GM12865 (cell line): ENCODE measurements around the gene FBN3.

Experiments used
- DNase-seq: peaks from one replicate; pipeline ENCODE4 v3.0.0; 2010; ENCODE audit warnings: low read depth
- H3K4me3 ChIP-seq: 2 replicates; pipeline ENCODE4 v1.5.1; 2011; ENCODE audit warnings: mild to moderate bottlenecking, low read depth, low read length, control low read depth
- TF ChIP-seq, protein P1 (sequence below): IDR thresholded peaks from 2 replicates; pipeline ENCODE4 v1.5.1; 2011; ENCODE audit warnings: low read length, control low read depth, low read depth, inconsistent platforms; ENCODE audit not compliant: insufficient read depth; ENCODE audit errors: missing control alignments

Gene FBN3

DNA sequence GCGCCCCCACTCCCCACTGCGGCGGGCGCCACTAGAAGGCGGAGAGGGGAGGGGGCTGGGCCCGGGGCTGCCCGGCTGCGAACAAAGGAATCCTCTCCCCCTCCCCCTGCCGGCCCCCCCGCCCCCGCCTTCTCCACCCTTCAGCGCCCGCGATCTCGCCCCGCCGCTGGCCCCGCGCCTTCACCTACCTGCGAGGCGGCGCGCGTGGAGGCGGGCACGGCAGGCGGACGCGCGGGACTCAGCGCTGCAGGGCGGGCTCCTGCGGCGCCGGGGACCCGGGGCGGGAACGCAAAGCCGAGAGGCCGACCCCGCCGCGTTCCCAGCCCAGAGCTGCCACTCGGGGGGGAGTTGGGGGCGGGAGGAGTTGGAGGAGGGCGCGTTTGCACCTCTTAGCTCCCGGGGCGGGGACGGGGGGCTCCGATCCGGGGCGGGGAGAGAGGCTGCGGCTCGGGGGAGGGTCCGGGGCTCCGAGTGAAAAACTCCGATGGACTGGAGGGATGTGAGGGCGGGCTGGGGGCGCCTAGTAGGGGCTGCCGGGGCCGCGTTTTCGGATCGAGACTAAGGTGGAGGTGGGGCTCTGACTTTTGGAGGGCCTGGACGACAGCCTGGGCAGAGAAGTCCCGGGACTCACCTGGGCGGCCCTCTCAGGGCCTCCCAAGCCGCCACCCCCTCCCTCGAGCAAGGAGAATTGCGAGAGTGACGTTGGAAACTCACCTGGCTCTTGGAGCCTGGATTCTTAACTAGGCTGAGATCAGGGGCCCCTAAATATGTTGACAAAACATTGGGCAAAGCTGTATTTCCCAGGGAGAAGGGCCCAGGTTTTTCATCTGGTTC, at the start of gene FBN3:
Gene FBN3 (minus strand): TSS at position 332 of the 834 bp plus-strand sequence. CDS start 2,112 bp downstream, outside the sequence.
- TF ChIP-seq, protein P1, sequence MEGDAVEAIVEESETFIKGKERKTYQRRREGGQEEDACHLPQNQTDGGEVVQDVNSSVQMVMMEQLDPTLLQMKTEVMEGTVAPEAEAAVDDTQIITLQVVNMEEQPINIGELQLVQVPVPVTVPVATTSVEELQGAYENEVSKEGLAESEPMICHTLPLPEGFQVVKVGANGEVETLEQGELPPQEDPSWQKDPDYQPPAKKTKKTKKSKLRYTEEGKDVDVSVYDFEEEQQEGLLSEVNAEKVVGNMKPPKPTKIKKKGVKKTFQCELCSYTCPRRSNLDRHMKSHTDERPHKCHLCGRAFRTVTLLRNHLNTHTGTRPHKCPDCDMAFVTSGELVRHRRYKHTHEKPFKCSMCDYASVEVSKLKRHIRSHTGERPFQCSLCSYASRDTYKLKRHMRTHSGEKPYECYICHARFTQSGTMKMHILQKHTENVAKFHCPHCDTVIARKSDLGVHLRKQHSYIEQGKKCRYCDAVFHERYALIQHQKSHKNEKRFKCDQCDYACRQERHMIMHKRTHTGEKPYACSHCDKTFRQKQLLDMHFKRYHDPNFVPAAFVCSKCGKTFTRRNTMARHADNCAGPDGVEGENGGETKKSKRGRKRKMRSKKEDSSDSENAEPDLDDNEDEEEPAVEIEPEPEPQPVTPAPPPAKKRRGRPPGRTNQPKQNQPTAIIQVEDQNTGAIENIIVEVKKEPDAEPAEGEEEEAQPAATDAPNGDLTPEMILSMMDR = no peak
- no peak for DNase-seq
- no peak within 1 kb of the TSS for H3K4me3 ChIP-seq

DNA sequence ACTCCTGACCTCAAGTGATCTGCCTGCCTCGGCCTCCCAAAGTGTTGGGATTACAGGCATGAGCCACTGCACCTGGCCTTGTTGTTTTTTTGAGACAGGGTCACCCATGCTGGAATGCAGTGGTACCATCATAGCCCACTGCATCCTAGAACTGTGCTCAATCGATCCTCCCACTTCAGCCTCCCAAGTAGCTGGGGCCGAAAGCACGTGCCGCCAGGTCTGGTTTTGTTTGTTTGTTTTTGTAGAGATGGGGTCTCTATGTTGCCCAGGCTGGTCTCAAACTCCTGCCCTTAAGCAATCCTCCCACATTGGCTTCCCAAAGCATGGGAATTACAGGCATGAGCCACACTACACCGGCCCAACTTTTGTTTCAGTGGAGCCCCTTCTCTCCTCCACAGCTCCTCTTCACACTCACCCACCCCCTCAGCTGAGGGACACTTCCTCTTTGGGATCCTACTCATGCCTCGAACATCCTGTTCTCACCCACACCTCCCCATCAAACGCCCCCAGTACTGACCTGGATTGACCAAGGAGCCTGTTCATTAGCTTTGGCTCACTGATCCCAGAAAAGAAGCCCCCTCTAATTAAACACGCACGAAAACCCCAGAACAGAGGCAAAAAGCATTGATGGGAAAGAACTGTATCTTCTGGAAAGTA, 47.0 kb upstream of the FBN3 start:
- TF ChIP-seq, protein P1 = no peak
- peak; percentile 55 for DNase-seq

DNA sequence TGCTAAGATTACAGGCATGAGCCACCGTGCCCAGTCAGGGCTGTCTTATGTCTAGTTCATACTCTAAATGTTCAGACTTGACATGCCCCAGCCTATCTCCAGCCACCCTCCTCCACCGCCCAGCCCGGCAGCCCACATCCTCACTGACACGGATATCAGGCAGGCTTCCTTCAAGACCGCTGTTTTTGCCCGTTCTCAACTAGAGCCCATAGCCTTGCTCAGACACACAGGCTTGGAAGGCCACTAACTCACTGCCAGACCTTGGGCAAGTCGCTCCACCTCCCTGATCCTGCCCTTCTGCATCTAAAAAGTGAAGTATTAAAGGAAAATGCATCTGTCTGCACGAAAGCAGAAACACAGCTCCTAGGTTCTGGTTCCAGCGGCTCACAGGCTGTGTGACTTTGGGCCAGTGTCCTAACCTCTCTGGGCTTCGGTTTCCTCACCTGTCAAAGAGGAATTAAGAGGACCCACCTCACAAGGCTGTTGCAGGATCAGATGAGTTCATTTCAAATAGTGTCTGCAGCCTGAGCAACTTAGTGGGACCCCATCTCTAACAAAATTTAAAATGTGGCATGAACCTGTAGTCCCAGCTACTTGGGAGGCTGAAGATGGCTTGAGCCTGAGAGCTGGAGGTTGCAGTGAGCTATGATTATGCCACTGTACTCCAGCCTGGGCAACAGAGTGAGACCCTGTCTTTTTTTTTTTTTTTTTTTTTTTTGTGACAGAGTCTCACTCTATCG, 45.3 kb upstream of the FBN3 start:
- peak; percentile 82 for DNase-seq
- TF ChIP-seq, protein P1 = no peak
- H3K4me3 ChIP-seq = peak overlapping the region; percentile 53

More for the DNA sequence above, 47.0 kb upstream of the FBN3 start:
- H3K4me3 ChIP-seq = no peak overlapping the region

GRCh38 chr19:8192221-8192820, 42.9 kb upstream of the FBN3 start:
- peak; percentile 30 for DNase-seq
- H3K4me3 ChIP-seq = no peak overlapping the region
- TF ChIP-seq, protein P1 = no peak

GRCh38 chr19:8185343-8186068, 36.1 kb upstream of the FBN3 start:
- TF ChIP-seq, protein P1 = no peak
- H3K4me3 ChIP-seq = no peak overlapping the region
- DNase-seq = no peak

DNA sequence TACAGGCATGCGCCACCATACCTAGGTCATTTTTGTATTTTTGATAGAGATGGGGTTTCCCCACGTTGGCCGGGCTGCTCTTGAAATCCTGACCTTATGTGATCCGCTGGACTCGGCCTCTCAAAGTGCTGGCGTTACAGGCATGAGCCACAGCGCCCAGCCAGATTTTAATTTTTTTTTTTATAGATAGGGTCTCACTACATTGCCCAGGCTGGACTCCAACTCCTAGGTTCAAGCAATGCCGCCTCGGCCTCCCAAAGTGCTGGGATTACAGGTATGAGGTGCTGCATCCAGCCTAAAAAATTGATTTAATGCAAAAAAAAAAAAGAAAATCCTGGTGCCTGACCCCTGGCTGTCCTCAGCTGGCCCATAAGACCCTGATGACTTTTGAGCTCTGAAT, 34.9 kb upstream of the FBN3 start:
- no peak for DNase-seq
- no peak overlapping the region for H3K4me3 ChIP-seq
- TF ChIP-seq, protein P1 = no peak
